VCaP (cell line): Measurements from ENCODE around the gene ISYNA1.
A peak's percentile ranks its signal among the peaks of the same experiment; 100 is the strongest.

Experiments
- H3K27ac ChIP-seq: fragments of 450-650 bp; 2 replicates; pipeline ENCODE4 v1.5.1; 2017
- CTCF ChIP-seq: fragments of 450-650 bp; conservative IDR thresholded peaks from 2 replicates; pipeline ENCODE4 v1.5.1; 2017; ENCODE audit warnings: mild to moderate bottlenecking, moderate library complexity

Gene ISYNA1

GRCh38 chr19:18423258-18424020, 14.5 kb downstream of the ISYNA1 start:
- no peak for TF ChIP-seq CTCF
- H3K27ac ChIP-seq: no peak overlapping the region

GRCh38 chr19:18422530-18423191, 15.3 kb downstream of the ISYNA1 start:
- H3K27ac ChIP-seq: no peak overlapping the region
- no peak for TF ChIP-seq CTCF

GRCh38 chr19:18421371-18421959, 16.5 kb downstream of the ISYNA1 start:
- TF ChIP-seq CTCF: no peak
- no peak overlapping the region for H3K27ac ChIP-seq

- peak overlapping the region; percentile 83; the same call in 1 of the 2 replicates for H3K27ac ChIP-seq
- no peak for TF ChIP-seq CTCF
Measured at GRCh38 chr19:18420930-18421329, 17.0 kb downstream of the ISYNA1 start.

GRCh38 chr19:18419699-18420460, 18.1 kb downstream of the ISYNA1 start:
- peak; percentile 43 for TF ChIP-seq CTCF
- peak overlapping the region; percentile 83 for H3K27ac ChIP-seq

- H3K27ac ChIP-seq: peak within 1 kb of the TSS; percentile 83
- TF ChIP-seq CTCF: peak; percentile 80
Measured at GRCh38 chr19:18419195-18419698, 18.7 kb downstream of the ISYNA1 start, which contains the start of gene SSBP4. Gene SSBP4, plus strand, starts transcription at chr19:18419398. Its CDS starts 251 bp downstream, at chr19:18419649.
